ENCODE measurements around the gene SNX14.

GRCh38 chr6:85592033-85592432, 1.6 kb downstream of the SNX14 start:
- TF ChIP-seq CTCF (IDR thresholded peaks at IDR 0.05), result no peak
- TF ChIP-seq ZFX (IDR thresholded peaks at IDR 0.05; ENCODE audit: borderline replicate concordance), result no peak
